Spinal cord (tissue), 10 donors: ENCODE data around the gene MAP2K5. TPM values are rescaled to one million over a fixed set of nuclear protein-coding genes. Genes with fewer than 3 reads are reported as not detected.

Experiments used
- DNase-seq, 6 donors: peaks; one replicate each; pipeline versions ENCODE4 v3.0.0 to v3.0.0-alpha.2; 2013 to 2015; ENCODE audit warnings: low spot score in 6 of 6, low read depth in 4 of 6
- H3K27ac ChIP-seq: one replicate; pipeline ENCODE4 v1.5.1; 2013; ENCODE audit warnings: low read depth, low read length, control low read depth
- H3K27me3 ChIP-seq: one replicate; pipeline ENCODE4 v1.6.1; 2013; ENCODE audit warnings: low read length; ENCODE audit not compliant: control insufficient read depth, insufficient read depth
- H3K36me3 ChIP-seq: one replicate; pipeline ENCODE4 v1.6.1; 2013; ENCODE audit warnings: low read length; ENCODE audit not compliant: control insufficient read depth, insufficient read depth
- H3K4me1 ChIP-seq: one replicate; pipeline ENCODE4 v1.6.1; 2013; ENCODE audit warnings: low read length; ENCODE audit not compliant: control insufficient read depth, insufficient read depth
- H3K4me3 ChIP-seq: one replicate; pipeline ENCODE4 v1.5.1; 2013; ENCODE audit warnings: low read depth, low read length, control low read depth
- H3K9me3 ChIP-seq: one replicate; pipeline ENCODE4 v1.6.1; 2013; ENCODE audit warnings: low read length; ENCODE audit not compliant: control insufficient read depth, insufficient read depth
- WGBS: methylation state at CpG from one replicate; pipeline ENCODE4 v1.1.5; 2013; ENCODE audit warnings: missing lambda C conversion rate; ENCODE audit not compliant: insufficient coverage; 5-methylcytosine and 5-hydroxymethylcytosine counted together
- polyA plus RNA-seq, 2 donors: library from polyadenylated mRNA; unstranded; fragments of 120-200 nt; gene quantifications; one replicate each; pipeline ENCODE4 v1.2.1, GENCODE V29; 2013; ENCODE audit not compliant: insufficient read length in 2 of 2
- total RNA-seq, 2 donors: library from RNA; depleted of rRNA in 1 of 2; stranded (reverse); fragments of 120-200 nt in 1 of 2; fragments of >200 nt in 1 of 2; gene quantifications; one replicate each; pipeline versions ENCODE4 v1.2.3 to v1.2.4, GENCODE V29; 2013 to 2014
- donor health status: healthy.

Gene MAP2K5
- total and polyA plus RNA-seq, 4 donors = 15.6 to 29.4 (median 25.4) TPM

DNA sequence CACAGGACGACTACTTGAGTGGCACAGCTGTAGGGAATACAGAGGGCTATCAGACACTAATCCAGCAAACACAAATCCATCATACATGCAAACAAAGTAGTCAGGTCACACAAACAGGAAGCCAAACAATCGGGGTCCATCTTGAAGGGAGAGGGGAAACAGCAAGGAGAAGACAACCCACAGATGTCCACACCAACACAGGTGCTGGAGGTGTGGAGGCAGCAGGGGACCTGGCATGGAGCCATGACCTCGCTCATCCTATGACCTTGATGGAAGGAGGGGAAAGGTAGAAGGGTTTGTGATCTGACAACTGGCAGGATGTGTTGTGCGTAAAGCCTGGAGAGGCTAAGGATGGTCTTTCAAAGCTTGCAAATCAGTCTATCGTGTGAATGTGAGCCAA is 242.9 kb downstream of the MAP2K5 start:
- 86% methylated on average over 3 of the region's 5 CpGs for WGBS

DNA sequence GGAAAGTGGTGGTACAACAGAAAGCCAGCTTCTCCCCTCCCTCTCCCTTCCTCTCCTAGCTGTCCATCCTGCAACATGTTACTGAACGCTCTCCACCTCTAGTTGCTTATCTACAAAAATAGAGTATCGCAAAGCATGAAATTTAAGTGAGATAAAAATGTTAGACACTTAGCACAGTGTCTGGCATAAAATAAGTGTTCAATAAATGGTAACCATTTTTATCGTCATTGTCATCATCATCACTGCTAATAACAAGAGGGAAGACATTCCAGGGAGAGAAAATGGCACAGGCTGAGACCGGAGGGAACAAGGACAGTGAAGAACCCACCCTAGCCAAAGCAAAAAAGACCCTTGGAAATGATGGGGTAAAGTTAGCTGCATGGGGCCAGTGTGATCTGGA is 244.1 kb downstream of the MAP2K5 start:
- no peaks in the 10 kb centered on the region for H3K27me3 ChIP-seq

More for the DNA sequence above, 242.9 kb downstream of the MAP2K5 start:
- Histone ChIP-seq H3K27me3 (no peaks in the 10 kb centered on the region), H3K27ac (no peak overlapping the region), H3K9me3 (no peaks in the 10 kb centered on the region), H3K4me3 (no peak overlapping the region), H3K4me1 (peaks cover 10% of the 10 kb centered on the region), H3K36me3 (no peaks in the 10 kb centered on the region)
- DNase-seq = no peak

GRCh38 chr15:67788986-67789385 is 246.5 kb downstream of the MAP2K5 start:
- Histone ChIP-seq H3K4me1 (no peaks in the 10 kb centered on the region), H3K4me3 (no peak overlapping the region), H3K27me3 (no peaks in the 10 kb centered on the region), H3K36me3 (no peaks in the 10 kb centered on the region), H3K27ac (no peak overlapping the region), H3K9me3 (no peaks in the 10 kb centered on the region)
- DNase-seq = no peak

More for the DNA sequence above, 244.1 kb downstream of the MAP2K5 start:
- no peak overlapping the region for H3K4me3 ChIP-seq
- no peak overlapping the region for H3K27ac ChIP-seq
- no CpG with 5 or more reads among the region's 4 CpGs for WGBS
- DNase-seq = no peak
- H3K36me3 ChIP-seq = no peaks in the 10 kb centered on the region
- no peaks in the 10 kb centered on the region for H3K9me3 ChIP-seq
- H3K4me1 ChIP-seq = peaks cover 10% of the 10 kb centered on the region

GRCh38 chr15:67790610-67791319 is 248.3 kb downstream of the MAP2K5 start:
- no peak for DNase-seq
- no peaks in the 10 kb centered on the region for H3K27me3 ChIP-seq
- H3K4me1 ChIP-seq = no peaks in the 10 kb centered on the region
- 75% methylated on average over 2 of the region's 3 CpGs for WGBS
- no peak overlapping the region for H3K27ac ChIP-seq
- H3K4me3 ChIP-seq = no peak overlapping the region
- H3K9me3 ChIP-seq = no peaks in the 10 kb centered on the region
- no peaks in the 10 kb centered on the region for H3K36me3 ChIP-seq

- Histone ChIP-seq H3K4me3 (no peak overlapping the region), H3K9me3 (no peaks in the 10 kb centered on the region), H3K27me3 (no peaks in the 10 kb centered on the region), H3K36me3 (no peaks in the 10 kb centered on the region), H3K27ac (no peak overlapping the region), H3K4me1 (peaks cover 3% of the 10 kb centered on the region)
- WGBS = no CpG with 5 or more reads among the region's 8 CpGs
- no peak for DNase-seq
These were observed 249.9 kb downstream of the MAP2K5 start for GRCh38 chr15:67792250-67792942.

GRCh38 chr15:67794832-67795574 is 252.5 kb downstream of the MAP2K5 start:
- H3K36me3 ChIP-seq = peaks cover 4% of the 10 kb centered on the region

GRCh38 chr15:67796196-67797127 is 254.0 kb downstream of the MAP2K5 start:
- H3K36me3 ChIP-seq = peaks cover 4% of the 10 kb centered on the region
- H3K4me1 ChIP-seq = peaks cover 6% of the 10 kb centered on the region
- no CpG with 5 or more reads among the region's 4 CpGs for WGBS
- no peak overlapping the region for H3K4me3 ChIP-seq
- no peak overlapping the region for H3K27ac ChIP-seq
- DNase-seq = no peak
- H3K9me3 ChIP-seq = no peaks in the 10 kb centered on the region
- no peaks in the 10 kb centered on the region for H3K27me3 ChIP-seq

More at GRCh38 chr15:67794832-67795574, 252.5 kb downstream of the MAP2K5 start:
- Histone ChIP-seq H3K27me3 (no peaks in the 10 kb centered on the region), H3K27ac (no peak overlapping the region), H3K9me3 (no peaks in the 10 kb centered on the region), H3K4me3 (no peak overlapping the region), H3K4me1 (peaks cover 6% of the 10 kb centered on the region)
- WGBS = 88% methylated on average over 3 of the region's 4 CpGs
- DNase-seq = no peak

DNA sequence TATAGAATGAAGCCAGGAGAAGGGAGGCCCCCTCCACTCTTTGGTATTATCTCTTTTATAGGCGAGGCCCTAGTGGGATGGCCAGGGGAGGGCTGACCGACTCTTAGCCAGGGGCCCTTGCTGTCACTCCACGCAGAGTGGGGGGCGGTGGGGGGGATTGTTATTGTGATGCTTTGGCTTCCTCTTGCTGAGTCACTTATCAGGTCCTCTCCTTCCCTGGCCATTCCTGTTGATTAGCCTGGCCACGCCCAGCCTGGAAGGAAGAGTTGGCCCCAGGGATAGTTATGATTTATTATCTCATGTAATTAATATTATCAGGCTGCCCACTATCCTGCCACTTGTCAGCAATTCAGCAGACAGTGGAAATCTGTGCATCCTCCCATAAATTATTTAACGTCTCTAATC is 257.3 kb downstream of the MAP2K5 start:
- H3K4me1 ChIP-seq = peaks cover 15% of the 10 kb centered on the region
- no peak overlapping the region for H3K4me3 ChIP-seq
- H3K27me3 ChIP-seq = no peaks in the 10 kb centered on the region
- H3K27ac ChIP-seq = no peak overlapping the region
- H3K36me3 ChIP-seq = peaks cover 10% of the 10 kb centered on the region
- no CpG with 5 or more reads among the region's 6 CpGs for WGBS
- no peaks in the 10 kb centered on the region for H3K9me3 ChIP-seq
- no peak for DNase-seq

DNA sequence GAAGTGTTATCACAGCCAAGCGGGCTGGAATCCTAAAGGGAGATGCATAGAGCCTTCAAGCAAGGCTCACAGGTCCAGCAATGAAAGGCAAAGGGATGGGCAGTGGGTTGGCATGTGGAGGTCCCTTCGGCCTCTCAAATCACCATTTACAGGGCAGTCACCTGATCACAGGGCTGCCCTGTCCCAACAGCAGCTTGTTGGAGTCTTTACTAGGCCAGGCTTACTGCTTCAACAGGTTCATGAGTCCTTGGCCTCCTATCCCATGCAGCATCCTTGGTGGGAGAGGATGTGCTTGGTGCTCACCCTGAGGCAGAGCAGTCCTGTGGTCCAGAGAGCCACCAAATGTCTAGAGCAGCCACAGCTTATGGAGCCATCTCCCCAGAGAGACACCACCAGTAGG is 258.6 kb downstream of the MAP2K5 start:
- Histone ChIP-seq H3K27me3 (no peaks in the 10 kb centered on the region), H3K27ac (no peak overlapping the region), H3K9me3 (no peaks in the 10 kb centered on the region), H3K4me1 (peaks cover 18% of the 10 kb centered on the region), H3K4me3 (no peak overlapping the region), H3K36me3 (peaks cover 18% of the 10 kb centered on the region)
- WGBS = 100% methylated on average over 2 of the region's 2 CpGs
- no peak for DNase-seq
